DMS153 treated with DMSO at 0.1 percent for 48 hours (cell line): Measurements from ENCODE around the gene SELPLG.
"Not testable (repeated sequence)": the region's sequence is repeated elsewhere in the genome, so short reads cannot be mapped to it uniquely, and the experiment has no call there.

Experiments used
- DNase-seq: peaks from one replicate; lab custom pipeline; 2025; ENCODE audit not compliant: unreplicated experiment; lab: John Stamatoyannopoulos, UW

Gene SELPLG

GRCh38 chr12:108620236-108620879, 13.3 kb downstream of the SELPLG start:
- no peak for DNase-seq

- DNase-seq = no peak
Measured at GRCh38 chr12:108619369-108620160, 14.1 kb downstream of the SELPLG start.

GRCh38 chr12:108618953-108619274, 14.8 kb downstream of the SELPLG start:
- not testable (repeated sequence) for DNase-seq

- peak; percentile 71 for DNase-seq
Measured at GRCh38 chr12:108618079-108618952, 15.4 kb downstream of the SELPLG start.

- DNase-seq = no peak
Measured at GRCh38 chr12:108616941-108617858, 16.5 kb downstream of the SELPLG start.

- no peak for DNase-seq
Measured at GRCh38 chr12:108616359-108616758, 17.3 kb downstream of the SELPLG start.

- no peak for DNase-seq
Measured at GRCh38 chr12:108615918-108616317, 17.8 kb downstream of the SELPLG start.

- no peak for DNase-seq
Measured at GRCh38 chr12:108614639-108615038, 19.1 kb downstream of the SELPLG start.

- DNase-seq = no peak
Measured at GRCh38 chr12:108614041-108614440, 19.7 kb downstream of the SELPLG start.

- DNase-seq = no peak
Measured at GRCh38 chr12:108613548-108613947, 20.1 kb downstream of the SELPLG start.

GRCh38 chr12:108612788-108613282, 20.9 kb downstream of the SELPLG start:
- DNase-seq = no peak

GRCh38 chr12:108611884-108612415, 21.7 kb downstream of the SELPLG start:
- no peak for DNase-seq

- no peak for DNase-seq
Measured at GRCh38 chr12:108610856-108611605, 22.7 kb downstream of the SELPLG start.

- no peak for DNase-seq
Measured at GRCh38 chr12:108610336-108610815, 23.3 kb downstream of the SELPLG start.

- DNase-seq = no peak
Measured at GRCh38 chr12:108609537-108610335, 24.0 kb downstream of the SELPLG start.

- DNase-seq = no peak
Measured at GRCh38 chr12:108608616-108609015, 25.1 kb downstream of the SELPLG start.

- DNase-seq = no peak
Measured at GRCh38 chr12:108607981-108608600, 25.6 kb downstream of the SELPLG start.

GRCh38 chr12:108606492-108606891, 27.2 kb downstream of the SELPLG start:
- no peak for DNase-seq
